Sigmoid colon (tissue), 7 donors: ENCODE results near the gene TECPR2. TPM values are rescaled to one million over a fixed set of nuclear protein-coding genes. Genes with fewer than 3 reads are reported as not detected.

Experiments
- DNase-seq: peaks from one replicate; pipeline ENCODE4 v3.0.0-alpha.2; 2019
- H3K27ac ChIP-seq, 4 donors: fragments of 200-600 bp; sonication (generic); one replicate each; pipeline ENCODE4 v1.5.1; 2016 to 2019; ENCODE audit warnings: mild to moderate bottlenecking in 1 of 4
- H3K27me3 ChIP-seq, 3 donors: fragments of 200-600 bp; sonication (generic); one replicate each; pipeline ENCODE4 v1.5.1; 2019; ENCODE audit warnings: mild to moderate bottlenecking in 1 of 3
- H3K36me3 ChIP-seq, 4 donors: fragments of 200-600 bp; sonication (generic); one replicate each; pipeline ENCODE4 v1.5.1; 2016 to 2019
- H3K4me1 ChIP-seq, 4 donors: fragments of 200-600 bp; sonication (generic); one replicate each; pipeline ENCODE4 v1.5.1; 2017 to 2019
- H3K4me3 ChIP-seq, 4 donors: fragments of 200-600 bp; sonication (generic); one replicate each; pipeline ENCODE4 v1.5.1; 2017 to 2019; ENCODE audit warnings: mild to moderate bottlenecking in 2 of 4, moderate library complexity in 1 of 4
- H3K9me3 ChIP-seq, 4 donors: fragments of 200-600 bp in 3 of 4; sonication (generic) in 3 of 4; one replicate each; pipeline versions ENCODE4 v1.5.1 to v1.6.1; 2013 to 2019
- CTCF ChIP-seq, 4 experiments: fragments of 450-650 bp in 3 of 4; fragments of 200-600 bp in 1 of 4; IDR thresholded peaks; one replicate each; pipeline ENCODE4 v1.5.1; 2016 to 2019; ENCODE audit warnings: antibody characterized with exemption in 4 of 4, mild to moderate bottlenecking in 3 of 4, moderate library complexity in 2 of 4
- EP300 ChIP-seq, 4 donors: sonication (generic); formaldehyde crosslinking; IDR thresholded peaks; one replicate each; pipeline ENCODE4 v1.6.1; 2017; ENCODE audit warnings: antibody characterized with exemption in 4 of 4
- POLR2A ChIP-seq, 2 donors: fragments of 450-650 bp; IDR thresholded peaks; one replicate each; pipeline ENCODE4 v1.6.1; 2016; ENCODE audit warnings: antibody characterized with exemption in 2 of 2, mild to moderate bottlenecking in 2 of 2, moderate library complexity in 2 of 2
- POLR2AphosphoS5 ChIP-seq, 4 donors: sonication (generic); formaldehyde crosslinking; IDR thresholded peaks; one replicate each; pipeline ENCODE4 v1.6.1; 2017; ENCODE audit warnings: antibody characterized with exemption in 4 of 4
- WGBS, 2 donors: extraction: QIAGEN DNeasy Blood & Tissue Kit; methylation state at CpG; one replicate each; pipeline ENCODE4 v1.1.7; 2013; 5-methylcytosine and 5-hydroxymethylcytosine counted together
- intact Hi-C: fragments of 100-400 bp; cut with DNase I; formaldehyde crosslinking; loops from one replicate; pipeline ENCODE4 v1.15.1; 2023
- polyA plus RNA-seq, 3 donors: library from polyadenylated mRNA; stranded (reverse); fragments of 200-250 nt; gene quantifications; one replicate each; pipeline ENCODE4 v1.2.3, GENCODE V29; 2013
- total RNA-seq, 4 donors: library from RNA; depleted of rRNA; stranded (reverse); fragments of >200 nt; gene quantifications; one replicate each; pipeline ENCODE4 v1.1.0, GENCODE V29; 2016
- donor health status: healthy with polysubstance abuse.
- donor health status: Bipolar disorder and iron deficiency.
- donor health status: healthy.

The TECPR2 gene
- total and polyA plus RNA-seq, 7 donors, result 2.1 to 51.0 (median 15.3) TPM

GRCh38 chr14:102320033-102320660 is 42.6 kb upstream of the TECPR2 start:
- no peaks in the 10 kb centered on the region for H3K9me3 ChIP-seq
- intact Hi-C loops, result loop anchor here (5.0 kb wide), 1 partner anchor 192 kb away; no protein-coding TSS in a partner anchor
- no peaks in the 10 kb centered on the region for H3K27me3 ChIP-seq
- H3K4me1 ChIP-seq, result peaks cover 0 to 41% (median 33%) of the 10 kb centered on the region in 4 donors
- H3K27ac ChIP-seq, result peak overlapping the region; percentile 95 to 97 (median 96)
- H3K36me3 ChIP-seq, result no peaks in the 10 kb centered on the region
- no peak for TF ChIP-seq POLR2AphosphoS5 (IDR thresholded peaks at IDR 0.05)
- TF ChIP-seq POLR2A (IDR thresholded peaks at IDR 0.05), result no peak
- peak in 1 of 4 experiments; percentile 16 for TF ChIP-seq CTCF (IDR thresholded peaks at IDR 0.05)
- WGBS, 2 donors, result 4 to 6% methylated on average over 30 of the region's 30 CpGs
- peak overlapping the region; percentile 60 to 86 (median 82) for H3K4me3 ChIP-seq
- peak; percentile 84 for DNase-seq

GRCh38 chr14:102320671-102321455 is 41.9 kb upstream of the TECPR2 start:
- Histone ChIP-seq H3K4me1 (peaks cover 0 to 39% (median 31%) of the 10 kb centered on the region in 4 donors), H3K27ac (peak overlapping the region; percentile 95 to 97 (median 96)), H3K4me3 (peak overlapping the region; percentile 60 to 86 (median 82)), H3K27me3 (no peaks in the 10 kb centered on the region), H3K9me3 (no peaks in the 10 kb centered on the region), H3K36me3 (peaks cover 0 to 4% (median under 1%) of the 10 kb centered on the region in 4 donors)
- intact Hi-C loops, result loop anchor here (5.0 kb wide), 1 partner anchor 191 kb away; no protein-coding TSS in a partner anchor
- TF ChIP-seq POLR2AphosphoS5 (IDR thresholded peaks at IDR 0.05), result no peak
- TF ChIP-seq POLR2A (IDR thresholded peaks at IDR 0.05), result no peak
- no peak for TF ChIP-seq EP300 (IDR thresholded peaks at IDR 0.05)
- TF ChIP-seq CTCF (IDR thresholded peaks at IDR 0.05), result no peak
- WGBS, 2 donors, result 92 to 93% methylated on average over 17 of the region's 17 CpGs
- peak; percentile 46 for DNase-seq

DNA sequence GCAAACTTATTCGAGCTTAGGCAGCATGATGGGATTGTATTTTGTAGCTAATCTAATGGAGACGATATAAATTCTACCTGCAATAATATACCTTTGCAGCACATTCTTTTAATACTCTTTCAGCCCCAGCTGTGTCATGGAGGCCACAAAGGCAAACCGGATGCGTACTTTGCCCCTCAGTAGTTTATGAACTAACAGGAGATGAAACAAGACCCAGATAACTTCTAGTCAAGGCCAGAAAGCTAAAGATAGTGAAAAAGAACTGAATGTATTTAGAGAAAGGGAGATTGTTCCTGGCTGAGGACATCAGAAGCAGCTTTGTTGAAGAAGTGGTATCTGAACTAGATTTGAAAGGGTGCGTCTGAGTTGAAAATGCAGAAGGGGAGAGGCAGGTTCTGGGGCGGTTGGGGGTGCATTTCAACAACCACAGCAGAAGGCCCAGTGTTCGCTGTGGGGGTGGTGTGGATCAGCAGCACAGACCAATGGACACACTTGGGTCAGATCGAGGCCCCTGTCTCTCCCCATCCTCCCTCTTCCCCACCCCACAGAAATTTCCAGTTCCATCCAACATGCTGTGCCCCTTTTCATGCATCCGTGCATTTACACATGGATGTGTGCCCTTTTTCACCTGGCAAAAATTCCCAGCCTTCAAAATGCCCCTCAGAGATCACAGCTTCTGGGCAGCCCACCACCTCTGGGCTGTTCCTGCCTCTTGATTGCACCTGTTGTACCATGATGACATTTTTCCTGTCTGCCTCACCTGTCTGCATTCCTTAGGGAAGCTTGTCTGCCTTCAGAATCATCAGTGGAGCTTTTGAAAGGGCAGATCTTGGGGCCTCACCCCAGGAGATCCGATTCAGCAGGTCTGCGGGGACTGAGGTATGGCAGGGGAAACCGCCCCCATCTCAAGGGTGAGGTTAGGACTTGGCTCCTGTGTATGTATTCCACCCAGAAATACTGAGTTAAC is 41.0 kb upstream of the TECPR2 start:
- Histone ChIP-seq H3K36me3 (peaks cover 0 to 13% (median 3%) of the 10 kb centered on the region in 4 donors), H3K4me1 (peaks cover 0 to 30% (median 22%) of the 10 kb centered on the region in 4 donors), H3K9me3 (no peaks in the 10 kb centered on the region), H3K27ac (no peak overlapping the region), H3K27me3 (no peaks in the 10 kb centered on the region), H3K4me3 (no peak overlapping the region)
- TF ChIP-seq POLR2AphosphoS5 (IDR thresholded peaks at IDR 0.05) (no peak), CTCF (IDR thresholded peaks at IDR 0.05) (no peak), EP300 (IDR thresholded peaks at IDR 0.05) (no peak), POLR2A (IDR thresholded peaks at IDR 0.05) (no peak)
- intact Hi-C loops, result loop anchor here (5.0 kb wide), 1 partner anchor 191 kb away; no protein-coding TSS in a partner anchor
- WGBS, 2 donors, result 70 to 86% methylated on average over 12 of the region's 12 CpGs
- DNase-seq, result no peak

- peak overlapping the region in 3 of 4 donors; percentile 15 to 66 (median 49) for H3K27ac ChIP-seq
- WGBS, 2 donors, result 20 to 37% methylated on average over 8 of the region's 8 CpGs
- intact Hi-C loops, result loop anchor here (5.0 kb wide), 1 partner anchor 189 kb away; no protein-coding TSS in a partner anchor
Observed at GRCh38 chr14:102323102-102323501, 39.6 kb upstream of the TECPR2 start.

More at GRCh38 chr14:102323102-102323501, 39.6 kb upstream of the TECPR2 start:
- TF ChIP-seq CTCF (IDR thresholded peaks at IDR 0.05) (peak in 2 of 4 experiments; percentile 11 to 35), POLR2AphosphoS5 (IDR thresholded peaks at IDR 0.05) (no peak)
- H3K36me3 ChIP-seq, result peaks cover 0 to 15% (median 3%) of the 10 kb centered on the region in 4 donors
- H3K27me3 ChIP-seq, result no peaks in the 10 kb centered on the region
- peak; percentile 81 for DNase-seq
- H3K4me1 ChIP-seq, result peaks cover 0 to 22% (median 17%) of the 10 kb centered on the region in 4 donors
- H3K9me3 ChIP-seq, result no peaks in the 10 kb centered on the region
- H3K4me3 ChIP-seq, result no peak overlapping the region
